Epithelial cell of prostate (primary cell): Measurements from ENCODE around the gene BANP.
"Not testable (repeated sequence)": the region's sequence is repeated elsewhere in the genome, so short reads cannot be mapped to it uniquely, and the experiment has no call there.

Experiments used
- DNase-seq: peaks from one replicate; pipeline ENCODE4 v3.0.0-alpha.2; 2011; ENCODE audit warnings: low read depth, low spot score
- H3K27ac ChIP-seq: fragments of 450-650 bp; 2 replicates; pipeline ENCODE4 v1.5.1; 2017; ENCODE audit warnings: mild to moderate bottlenecking

Gene BANP

GRCh38 chr16:88090377-88091175 is 139.3 kb downstream of the BANP start:
- not testable (repeated sequence) for H3K27ac ChIP-seq, DNase-seq

- not testable (repeated sequence) for DNase-seq
Measured at GRCh38 chr16:88091221-88091971, 140.2 kb downstream of the BANP start.

GRCh38 chr16:88091972-88092302 is 140.7 kb downstream of the BANP start:
- not testable (repeated sequence) for H3K27ac ChIP-seq, DNase-seq

More at GRCh38 chr16:88091221-88091971, 140.2 kb downstream of the BANP start:
- H3K27ac ChIP-seq: not testable (repeated sequence)

GRCh38 chr16:88092791-88093555 is 141.7 kb downstream of the BANP start:
- not testable (repeated sequence) for DNase-seq, H3K27ac ChIP-seq

- DNase-seq, H3K27ac ChIP-seq: not testable (repeated sequence)
Measured at GRCh38 chr16:88093556-88094252, 142.5 kb downstream of the BANP start.

GRCh38 chr16:88094253-88094575 is 143.0 kb downstream of the BANP start:
- DNase-seq, H3K27ac ChIP-seq: not testable (repeated sequence)

GRCh38 chr16:88094900-88095299 is 143.7 kb downstream of the BANP start:
- not testable (repeated sequence) for DNase-seq, H3K27ac ChIP-seq

GRCh38 chr16:88096659-88097058 is 145.4 kb downstream of the BANP start:
- DNase-seq, H3K27ac ChIP-seq: not testable (repeated sequence)

GRCh38 chr16:88098731-88099562 is 147.7 kb downstream of the BANP start:
- DNase-seq, H3K27ac ChIP-seq: not testable (repeated sequence)

GRCh38 chr16:88099563-88099890 is 148.3 kb downstream of the BANP start:
- no peak overlapping the region for H3K27ac ChIP-seq
- DNase-seq: no peak

GRCh38 chr16:88099956-88100355 is 148.7 kb downstream of the BANP start:
- H3K27ac ChIP-seq, DNase-seq: not testable (repeated sequence)

GRCh38 chr16:88100801-88101622 is 149.8 kb downstream of the BANP start:
- DNase-seq, H3K27ac ChIP-seq: not testable (repeated sequence)

GRCh38 chr16:88101623-88102105 is 150.4 kb downstream of the BANP start:
- DNase-seq, H3K27ac ChIP-seq: not testable (repeated sequence)

- no peak overlapping the region for H3K27ac ChIP-seq
- DNase-seq: no peak
Measured at GRCh38 chr16:88102597-88102996, 151.4 kb downstream of the BANP start.

- H3K27ac ChIP-seq: no peak overlapping the region
- no peak for DNase-seq
Measured at GRCh38 chr16:88103011-88103410, 151.8 kb downstream of the BANP start.

- no peak for DNase-seq
- no peak overlapping the region for H3K27ac ChIP-seq
Measured at GRCh38 chr16:88103581-88104188, 152.5 kb downstream of the BANP start.

- H3K27ac ChIP-seq, DNase-seq: not testable (repeated sequence)
Measured at GRCh38 chr16:88104363-88104762, 153.1 kb downstream of the BANP start.

GRCh38 chr16:88105574-88106140 is 154.4 kb downstream of the BANP start:
- not testable (repeated sequence) for DNase-seq, H3K27ac ChIP-seq
